K562 (cell line): ENCODE data around the gene SHANK1. TPM values are rescaled to one million over a fixed set of nuclear protein-coding genes. Genes with fewer than 3 reads are reported as not detected.

ENCODE experiments used
- CSDE1 ChIP-seq, 2 experiments: fragments of 450-650 bp; IDR thresholded peaks; 2 replicates each; pipeline ENCODE4 v1.6.1; 2016; ENCODE audit warnings: mild to moderate bottlenecking in 1 of 2
- DACH1 ChIP-seq: fragments of 450-650 bp; IDR thresholded peaks from 2 replicates; pipeline ENCODE4 v1.6.1; 2018; ENCODE audit not compliant: partially characterized antibody
- DEAF1 ChIP-seq: fragments of 450-650 bp; formaldehyde crosslinking; IDR thresholded peaks from 2 replicates; pipeline ENCODE4 v1.4.0; 2020; ENCODE audit warnings: mild to moderate bottlenecking, moderate library complexity
- EWSR1 ChIP-seq: fragments of 450-650 bp; IDR thresholded peaks from 2 replicates; pipeline ENCODE4 v1.6.1; 2018; ENCODE audit warnings: borderline replicate concordance, mild to moderate bottlenecking, low read depth, moderate library complexity; ENCODE audit not compliant: partially characterized antibody
- FOXA3 ChIP-seq, 2 experiments: fragments of 450-650 bp in 1 of 2; sonication (generic) in 1 of 2; formaldehyde crosslinking; IDR thresholded peaks in 1 of 2; conservative IDR thresholded peaks in 1 of 2; 2 replicates each; pipeline versions ENCODE4 v1.4.0 to v1.8.0; 2020 to 2022; ENCODE audit warnings: mild to moderate bottlenecking in 2 of 2, missing genetic modification reagents in 1 of 2
- HEY1 ChIP-seq: fragments of 250-450 bp; sonication (Bioruptor Pico); IDR thresholded peaks from 2 replicates; pipeline ENCODE4 v1.5.0; 2020; ENCODE audit warnings: mild to moderate bottlenecking, moderate library complexity, borderline replicate concordance
- HNRNPL ChIP-seq: fragments of 200-400 bp; formaldehyde crosslinking; IDR thresholded peaks from 2 replicates; pipeline ENCODE4 v1.6.1; 2017; ENCODE audit warnings: low read depth, mild to moderate bottlenecking, low read length
- NEUROD1 ChIP-seq: fragments of 150-350 bp; IDR thresholded peaks from 2 replicates; pipeline ENCODE4 v1.6.1; 2014; ENCODE audit warnings: borderline replicate concordance, low read length, low read depth; ENCODE audit not compliant: partially characterized antibody
- NFIC ChIP-seq: fragments of 450-650 bp; IDR thresholded peaks from 2 replicates; pipeline ENCODE4 v1.6.1; 2017; ENCODE audit warnings: mild to moderate bottlenecking, inconsistent platforms
- NUFIP1 ChIP-seq: fragments of 450-650 bp; IDR thresholded peaks from 2 replicates; pipeline ENCODE4 v1.6.1; 2018; ENCODE audit not compliant: partially characterized antibody
- OTX1 ChIP-seq: fragments of 450-650 bp; formaldehyde crosslinking; IDR thresholded peaks from 2 replicates; pipeline ENCODE4 v1.4.0; 2022; ENCODE audit warnings: mild to moderate bottlenecking
- PCBP2 ChIP-seq: fragments of 200-400 bp; formaldehyde crosslinking; IDR thresholded peaks from 2 replicates; pipeline ENCODE4 v1.6.1; 2018; ENCODE audit warnings: low read length, low read depth, mild to moderate bottlenecking, moderate library complexity; ENCODE audit not compliant: poor library complexity, severe bottlenecking
- PTTG1 ChIP-seq: fragments of 450-650 bp; IDR thresholded peaks from 2 replicates; pipeline ENCODE4 v1.6.1; 2016; ENCODE audit warnings: low read depth, mild to moderate bottlenecking, missing genetic modification characterization, missing compliant biosample characterization
- PURB ChIP-seq: sonication (generic); formaldehyde crosslinking; IDR thresholded peaks from 2 replicates; pipeline ENCODE4 v1.9.0; 2021; ENCODE audit warnings: low read depth, mild to moderate bottlenecking, missing genetic modification reagents
- PYGO2 ChIP-seq: fragments of 450-650 bp; IDR thresholded peaks from 2 replicates; pipeline ENCODE4 v1.6.1; 2016; ENCODE audit warnings: mild to moderate bottlenecking, missing genetic modification characterization, moderate library complexity, missing compliant biosample characterization
- RBM14 ChIP-seq: fragments of 200-400 bp; formaldehyde crosslinking; IDR thresholded peaks from 2 replicates; pipeline ENCODE4 v1.6.1; 2018; ENCODE audit warnings: low read depth, mild to moderate bottlenecking, low read length, moderate library complexity, borderline replicate concordance; ENCODE audit not compliant: insufficient read depth
- RBM15 ChIP-seq: fragments of 200-400 bp; formaldehyde crosslinking; IDR thresholded peaks from 2 replicates; pipeline ENCODE4 v1.6.1; 2018; ENCODE audit warnings: mild to moderate bottlenecking, low read length, moderate library complexity; ENCODE audit not compliant: insufficient read depth
- RFX5 ChIP-seq: IDR thresholded peaks from 2 replicates; pipeline ENCODE4 v1.6.1; 2011; ENCODE audit warnings: low read depth, mild to moderate bottlenecking, improper control_type of control experiment, low read length
- SNRNP70 ChIP-seq: fragments of 200-400 bp; formaldehyde crosslinking; optimal IDR thresholded peaks from 2 replicates; pipeline ENCODE3; 2017; ENCODE audit warnings: low read depth, low read length
- SP1 ChIP-seq: sonication (generic); formaldehyde crosslinking; IDR thresholded peaks from 2 replicates; pipeline ENCODE4 v1.8.1; 2022; ENCODE audit warnings: mild to moderate bottlenecking, missing genetic modification reagents
- TBL1XR1 ChIP-seq, 2 experiments: IDR thresholded peaks; 2 replicates each; pipeline ENCODE4 v1.6.1; 2012; ENCODE audit warnings: improper control_type of control experiment in 2 of 2, low read length in 2 of 2, mild to moderate bottlenecking in 1 of 2
- TCFL5 ChIP-seq: fragments of 250-450 bp; sonication (Bioruptor Pico); conservative IDR thresholded peaks from 2 replicates; pipeline ENCODE4 v1.6.1; 2021; ENCODE audit warnings: mild to moderate bottlenecking, moderate library complexity, matching md5 sums
- USF1 ChIP-seq: sonication (generic); formaldehyde crosslinking; IDR thresholded peaks from 2 replicates; pipeline ENCODE4 v1.9.0; 2022; ENCODE audit warnings: mild to moderate bottlenecking, missing genetic modification reagents
- ZNF354B ChIP-seq: fragments of 250-450 bp; sonication (Bioruptor Pico); IDR thresholded peaks from 2 replicates; pipeline ENCODE4 v1.4.0; 2020
- ZNF586 ChIP-seq: fragments of 450-650 bp; formaldehyde crosslinking; conservative IDR thresholded peaks from 2 replicates; pipeline ENCODE4 v1.4.0; 2020; ENCODE audit warnings: mild to moderate bottlenecking, moderate library complexity
- ZNF778 ChIP-seq: fragments of 450-650 bp; formaldehyde crosslinking; IDR thresholded peaks from 2 replicates; pipeline ENCODE4 v1.4.0; 2020; ENCODE audit warnings: mild to moderate bottlenecking, moderate library complexity
- ZZZ3 ChIP-seq: fragments of 450-650 bp; IDR thresholded peaks from 2 replicates; pipeline ENCODE4 v1.6.1; 2016; ENCODE audit warnings: antibody characterized with exemption, mild to moderate bottlenecking, moderate library complexity
- polyA plus RNA-seq, 8 experiments: library from polyadenylated mRNA; depleted of rRNA in 4 of 8; stranded (reverse) in 5 of 8; unstranded in 3 of 8; fragments of >200 nt; fragmentation: Nextera tagmentation in 2 of 8; fragmentation: Illumina TruSeq in 1 of 8; extraction: Ambion mirVana in 2 of 8; extraction: Trizol in 1 of 8; gene quantifications; 2 replicates each; pipeline versions ENCODE4 v1.2.1 to v1.2.3, GENCODE V29; 2011 to 2014; ENCODE audit warnings: inconsistent platforms in 1 of 8, missing spikeins in 1 of 8
- total RNA-seq, 7 experiments: library from RNA; depleted of rRNA in 6 of 7; stranded (reverse); fragments of >200 nt in 6 of 7; fragmentation: Illumina TruSeq in 2 of 7; extraction: Trizol in 2 of 7; gene quantifications; 2 replicates each; pipeline versions ENCODE4 v1.2.1 to v1.2.3, GENCODE V29; 2011 to 2021; ENCODE audit warnings: low replicate concordance in 1 of 7

Gene SHANK1
- total and polyA plus RNA-seq, 9 of the 15 experiments (the other 6 are each of a cell fraction or from before 2014, with no cell fraction given): 0.33 to 1.3 (median 0.55) TPM; not detected in 2

- peak; percentile 89 for TF ChIP-seq SP1 (CRISPR knock-in tag)
- TF ChIP-seq RBM15: no peak
- TF ChIP-seq HNRNPL: no peak
- TF ChIP-seq PURB (CRISPR knock-in tag): 0 out of 2 replicates have a peak, but pooled peaks have one; percentile 71
- TF ChIP-seq PYGO2 (tag): no peak
- TF ChIP-seq ZZZ3: no peak; the same call in 1 of the 2 replicates
- no peak for TF ChIP-seq PCBP2
- TF ChIP-seq TBL1XR1 (IDR thresholded peaks at IDR 0.05; ENCODE audit: low read length in 2 of 2): no peak
- no peak for TF ChIP-seq PTTG1 (tag)
- no peak for TF ChIP-seq ZNF778 (CRISPR knock-in tag)
- TF ChIP-seq NEUROD1: no peak
- TF ChIP-seq ZNF586 (CRISPR knock-in tag): peak; percentile 65; the same call in 1 of the 2 replicates
- TF ChIP-seq CSDE1 (IDR thresholded peaks at IDR 0.05): peak in 1 of 2 experiments; percentile 40; a peak in 1 of 4 replicates
- TF ChIP-seq SNRNP70: no peak
- TF ChIP-seq DEAF1 (CRISPR knock-in tag): no peak
- TF ChIP-seq USF1 (CRISPR knock-in tag): peak; percentile 47; the same call in 1 of the 2 replicates
- 0 out of 2 replicates have a peak, but pooled peaks have one; percentile 56 for TF ChIP-seq NFIC
- no peak for TF ChIP-seq EWSR1
- no peak for TF ChIP-seq RBM14
- no peak for TF ChIP-seq RFX5
- peak; percentile 98 for TF ChIP-seq OTX1 (CRISPR knock-in tag)
- no peak for TF ChIP-seq HEY1
- TF ChIP-seq ZNF354B: no peak
- TF ChIP-seq FOXA3 (CRISPR knock-in tag; conservative IDR thresholded peaks at IDR 0.05 in 1 of 2, IDR thresholded peaks at IDR 0.05 in 1 of 2): no peak
- TF ChIP-seq TCFL5 (CRISPR knock-in tag): no peak
- no peak for TF ChIP-seq NUFIP1
- TF ChIP-seq DACH1: no peak
Observed at GRCh38 chr19:50658441-50659317, 60.9 kb downstream of the SHANK1 start (continued).
